ENCODE results near the gene SNTG2.

The SNTG2 gene

GRCh38 chr2:1157107-1157506 lies 206.5 kb downstream of the SNTG2 start:
- H3K27ac ChIP-seq: no peak overlapping the region

GRCh38 chr2:1159013-1159412 lies 208.4 kb downstream of the SNTG2 start:
- no peak overlapping the region for H3K27ac ChIP-seq
- no peak overlapping the region for H3K4me3 ChIP-seq

More at GRCh38 chr2:1157107-1157506, 206.5 kb downstream of the SNTG2 start:
- H3K4me3 ChIP-seq: no peak overlapping the region

- Histone ChIP-seq H3K27ac (peak overlapping the region in 5 of 21 experiments; percentile 1 to 67 (median 28)), H3K4me3 (no peak overlapping the region)
Observed at GRCh38 chr2:1162246-1162645, 211.6 kb downstream of the SNTG2 start.

- Histone ChIP-seq H3K4me3 (no peak overlapping the region), H3K27ac (peak overlapping the region in 10 of 21 experiments; percentile 6 to 67 (median 34))
Observed at GRCh38 chr2:1162768-1163584, 212.3 kb downstream of the SNTG2 start.

- Histone ChIP-seq H3K4me3 (no peak overlapping the region), H3K27ac (no peak overlapping the region)
Observed at GRCh38 chr2:1166976-1167375, 216.3 kb downstream of the SNTG2 start.

- peak overlapping the region in 2 of 21 experiments; percentile 33 to 40 for H3K27ac ChIP-seq
- no peak overlapping the region for H3K4me3 ChIP-seq
Observed at GRCh38 chr2:1168846-1169245, 218.2 kb downstream of the SNTG2 start.

GRCh38 chr2:1169291-1169949 lies 218.8 kb downstream of the SNTG2 start:
- Histone ChIP-seq H3K27ac (peak overlapping the region in 7 of 21 experiments; percentile 26 to 64 (median 33)), H3K4me3 (no peak overlapping the region)

- peak overlapping the region in 3 of 21 experiments; percentile 40 to 64 (median 54) for H3K27ac ChIP-seq
- H3K4me3 ChIP-seq: no peak overlapping the region
Observed at GRCh38 chr2:1170241-1170640, 219.6 kb downstream of the SNTG2 start.

GRCh38 chr2:1170711-1171110 lies 220.1 kb downstream of the SNTG2 start:
- peak overlapping the region in 2 of 21 experiments; percentile 40 for H3K27ac ChIP-seq
- H3K4me3 ChIP-seq: no peak overlapping the region

- Histone ChIP-seq H3K27ac (no peak overlapping the region), H3K4me3 (no peak overlapping the region)
Observed at GRCh38 chr2:1173528-1173927, 222.9 kb downstream of the SNTG2 start.

GRCh38 chr2:1181893-1182292 lies 231.2 kb downstream of the SNTG2 start:
- Histone ChIP-seq H3K27ac (no peak overlapping the region), H3K4me3 (no peak overlapping the region)

GRCh38 chr2:1183300-1183699 lies 232.7 kb downstream of the SNTG2 start:
- H3K4me3 ChIP-seq: no peak overlapping the region

GRCh38 chr2:1186421-1186820 lies 235.8 kb downstream of the SNTG2 start:
- no peak overlapping the region for H3K27ac ChIP-seq
- no peak overlapping the region for H3K4me3 ChIP-seq

More at GRCh38 chr2:1183300-1183699, 232.7 kb downstream of the SNTG2 start:
- H3K27ac ChIP-seq: no peak overlapping the region

GRCh38 chr2:1187189-1187588 lies 236.5 kb downstream of the SNTG2 start:
- Histone ChIP-seq H3K27ac (no peak overlapping the region), H3K4me3 (no peak overlapping the region)

GRCh38 chr2:1192121-1192520 lies 241.5 kb downstream of the SNTG2 start:
- Histone ChIP-seq H3K27ac (no peak overlapping the region), H3K4me3 (no peak overlapping the region)

GRCh38 chr2:1193801-1194200 lies 243.2 kb downstream of the SNTG2 start:
- H3K27ac ChIP-seq: no peak overlapping the region
- H3K4me3 ChIP-seq: no peak overlapping the region

GRCh38 chr2:1203772-1204171 lies 253.1 kb downstream of the SNTG2 start:
- no peak overlapping the region for H3K4me3 ChIP-seq
- no peak overlapping the region for H3K27ac ChIP-seq

- Histone ChIP-seq H3K4me3 (no peak overlapping the region), H3K27ac (no peak overlapping the region)
Observed at GRCh38 chr2:1205853-1206252, 255.2 kb downstream of the SNTG2 start.

GRCh38 chr2:1207962-1208510 lies 257.4 kb downstream of the SNTG2 start:
- H3K27ac ChIP-seq: no peak overlapping the region
- H3K4me3 ChIP-seq: no peak overlapping the region

- H3K4me3 ChIP-seq: no peak overlapping the region
Observed at GRCh38 chr2:1208522-1208921, 257.9 kb downstream of the SNTG2 start.

GRCh38 chr2:1209246-1209645 lies 258.6 kb downstream of the SNTG2 start:
- H3K27ac ChIP-seq: no peak overlapping the region
- H3K4me3 ChIP-seq: no peak overlapping the region

More at GRCh38 chr2:1208522-1208921, 257.9 kb downstream of the SNTG2 start:
- no peak overlapping the region for H3K27ac ChIP-seq
